Lower leg skin (tissue), 3 donors: ENCODE data around the gene KCNH8.

Source experiments
- CTCF ChIP-seq, 3 donors: fragments of 450-650 bp; IDR thresholded peaks; one replicate each; pipeline ENCODE4 v1.5.1; 2016; ENCODE audit warnings: antibody characterized with exemption in 3 of 3, mild to moderate bottlenecking in 3 of 3, moderate library complexity in 2 of 3
- POLR2A ChIP-seq, 2 donors: fragments of 450-650 bp; IDR thresholded peaks; one replicate each; pipeline ENCODE4 v1.6.1; 2016 to 2017; ENCODE audit warnings: antibody characterized with exemption in 2 of 2, mild to moderate bottlenecking in 1 of 2, moderate library complexity in 1 of 2

- no peak for TF ChIP-seq CTCF (IDR thresholded peaks at IDR 0.05)
- no peak for TF ChIP-seq POLR2A (IDR thresholded peaks at IDR 0.05)
These were observed 411.6 kb downstream of the KCNH8 start for GRCh38 chr3:19559724-19560442.
